GM18507 (cell line): ENCODE results near the gene NDC1.
"Not testable (repeated sequence)": the region's sequence is repeated elsewhere in the genome, so short reads cannot be mapped to it uniquely, and the experiment has no call there.

ENCODE experiments used
- DNase-seq: peaks from one replicate; pipeline ENCODE4 v3.0.0; 2011; ENCODE audit warnings: low read depth; ENCODE audit not compliant: insufficient read length; ENCODE audit errors: extremely low spot score
- FAIRE-seq: peaks from 2 replicates; lab custom pipeline; 2011; peaks lifted over from hg19 to GRCh38; lab: Jason Lieb, UNC

The NDC1 gene

DNA sequence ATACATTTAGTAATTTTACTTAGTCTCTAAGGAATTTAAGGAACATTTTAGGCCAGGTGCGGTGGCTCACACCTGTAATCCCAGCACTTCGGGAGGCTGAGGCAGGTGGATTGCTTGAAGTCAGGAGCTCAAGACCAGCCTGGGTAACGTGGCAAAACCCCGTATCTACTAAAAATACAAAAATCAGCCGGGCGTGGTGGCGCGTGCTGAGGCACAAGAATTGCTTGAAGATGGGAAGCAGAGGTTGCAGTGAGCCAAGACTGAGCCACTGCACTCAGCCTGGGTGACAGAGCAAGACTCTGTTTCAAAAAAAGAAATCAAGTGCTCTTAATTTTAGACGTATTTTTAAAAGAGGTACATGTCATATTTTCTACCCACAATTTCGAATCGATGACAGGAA is 3.3 kb downstream of the NDC1 start:
- FAIRE-seq (peak; percentile 59), DNase-seq (no peak)

DNA sequence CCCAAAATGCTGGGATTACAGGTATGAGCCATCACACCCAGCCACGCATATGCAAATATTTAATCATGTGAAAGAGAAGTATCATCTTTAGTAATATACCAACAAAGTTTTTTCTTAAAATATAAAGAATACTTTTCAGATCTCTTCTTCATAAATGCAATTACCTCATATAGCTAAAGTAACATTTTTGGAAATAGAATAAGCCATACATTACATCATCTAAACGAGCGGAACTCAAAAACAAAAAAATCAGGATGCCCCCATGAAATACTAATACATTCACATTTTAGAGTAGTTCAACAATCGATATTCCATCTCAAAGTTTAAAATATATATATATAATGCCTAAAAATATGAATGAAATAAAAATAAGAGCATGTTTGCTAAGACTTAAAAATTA is 4.7 kb downstream of the NDC1 start:
- no peak for FAIRE-seq
- no peak for DNase-seq

DNA sequence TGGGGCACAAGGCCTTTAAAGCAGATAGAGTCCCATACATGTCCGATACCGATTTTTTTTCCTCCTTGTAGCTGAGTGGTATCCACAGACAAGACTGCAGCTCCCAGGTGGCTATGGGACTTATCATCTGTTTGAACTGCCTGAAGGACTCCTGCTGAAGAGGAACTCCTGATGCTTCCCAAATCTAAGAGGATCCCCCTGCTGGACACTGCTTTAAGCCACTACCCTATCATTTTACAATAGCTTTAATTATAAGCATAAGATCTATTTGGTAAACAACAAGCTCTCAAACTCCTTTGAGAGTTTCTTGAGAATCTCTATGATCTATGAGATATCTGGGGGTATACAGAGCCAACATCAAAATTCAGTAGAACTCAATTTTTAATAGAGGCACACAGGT is 11.7 kb downstream of the NDC1 start:
- no peak for FAIRE-seq
- DNase-seq = no peak

DNA sequence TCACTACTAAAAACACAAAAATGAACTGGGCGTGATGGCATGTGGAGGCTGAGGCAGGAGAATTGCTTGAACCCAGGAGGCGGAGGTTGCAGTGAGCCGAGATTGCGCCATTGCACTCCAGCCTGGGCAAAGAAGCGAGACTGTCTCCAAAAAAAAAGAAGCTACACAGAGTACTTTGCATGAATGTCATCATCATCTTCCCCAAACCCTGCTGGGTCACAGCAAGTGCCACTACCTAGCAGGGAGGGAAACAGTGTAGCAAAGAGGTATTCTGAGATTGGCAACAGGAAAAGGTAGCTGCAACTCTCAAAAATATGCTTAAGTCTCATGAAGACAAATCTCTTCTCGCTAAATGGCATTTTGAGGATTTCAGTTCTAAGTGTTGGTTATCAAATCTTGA is 12.8 kb downstream of the NDC1 start:
- no peak for DNase-seq
- no peak for FAIRE-seq

DNA sequence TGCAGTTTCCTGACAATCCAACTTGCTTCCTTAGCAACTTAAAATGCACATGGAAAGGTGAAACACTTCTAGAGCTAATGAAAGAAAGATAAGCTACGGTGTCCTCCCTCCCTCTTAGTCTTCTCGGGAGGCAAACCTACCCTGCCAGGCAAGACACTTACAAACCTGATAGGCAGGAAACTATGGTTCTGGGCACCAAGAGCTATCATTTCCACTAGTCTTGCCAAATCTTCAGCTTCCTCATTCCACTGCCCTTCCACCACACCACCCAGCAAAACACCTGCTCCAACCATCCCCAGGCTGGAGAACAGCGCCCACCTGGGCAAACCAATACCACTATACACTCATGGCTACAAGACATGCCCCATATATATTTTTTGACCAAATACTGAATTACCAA is 15.2 kb downstream of the NDC1 start:
- FAIRE-seq (no peak), DNase-seq (no peak)

DNA sequence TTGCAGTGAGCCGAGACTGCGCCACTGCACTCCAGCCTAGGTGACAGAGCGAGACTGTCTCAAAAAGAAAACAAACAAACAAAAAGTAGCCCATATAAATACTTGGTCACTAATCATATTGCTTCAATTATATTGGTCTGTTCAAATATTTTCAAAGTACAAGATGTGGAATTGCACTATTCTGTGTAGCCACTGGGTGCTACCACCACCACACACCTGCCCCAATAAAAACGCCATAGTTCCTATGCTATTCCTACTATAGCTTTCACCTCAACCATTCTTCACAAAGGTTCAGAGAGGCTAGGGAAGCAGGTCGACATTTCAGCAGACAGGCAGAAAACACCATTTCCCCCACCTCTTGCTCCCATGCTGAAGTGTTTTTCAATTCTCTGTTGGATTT is 16.7 kb downstream of the NDC1 start:
- FAIRE-seq (peak; percentile 49), DNase-seq (no peak)

DNA sequence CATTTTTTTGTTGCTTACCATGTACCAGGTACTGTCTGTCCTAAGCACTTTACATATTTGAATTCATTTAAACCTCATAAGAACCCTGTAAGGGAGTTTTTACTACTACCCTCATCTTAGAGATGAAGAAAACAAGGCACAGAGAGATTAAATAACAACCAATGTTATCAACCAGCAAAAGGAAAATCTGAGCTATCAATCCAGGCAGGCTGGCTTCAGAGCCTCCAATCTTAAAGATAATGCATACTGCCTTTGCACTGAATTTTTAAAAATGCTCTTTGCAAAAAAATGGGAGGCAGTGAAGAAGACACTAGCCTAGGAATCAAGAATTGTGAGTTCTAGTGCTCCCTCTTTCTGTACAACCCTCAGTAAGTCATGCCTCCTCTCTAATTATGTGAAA is 18.7 kb downstream of the NDC1 start:
- no peak for FAIRE-seq
- DNase-seq = no peak

DNA sequence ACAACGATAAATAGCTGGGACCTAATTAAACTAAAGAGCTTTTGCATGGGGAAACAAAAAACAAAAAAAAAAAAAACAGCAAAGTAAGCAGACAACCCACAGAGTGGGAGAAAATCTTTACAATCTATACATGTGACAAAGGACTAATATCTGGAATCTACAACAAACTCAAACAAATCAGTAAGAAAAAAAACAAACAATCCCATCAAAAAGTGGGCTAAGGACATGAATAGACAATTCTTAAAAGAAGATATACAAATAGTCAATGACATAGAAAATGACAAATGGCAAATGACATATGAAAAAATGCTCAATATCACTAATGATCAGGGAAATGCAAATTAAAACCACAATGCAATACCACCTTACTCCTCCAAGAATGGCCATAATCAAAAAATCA is 21.5 kb downstream of the NDC1 start:
- not testable (repeated sequence) for FAIRE-seq, DNase-seq

DNA sequence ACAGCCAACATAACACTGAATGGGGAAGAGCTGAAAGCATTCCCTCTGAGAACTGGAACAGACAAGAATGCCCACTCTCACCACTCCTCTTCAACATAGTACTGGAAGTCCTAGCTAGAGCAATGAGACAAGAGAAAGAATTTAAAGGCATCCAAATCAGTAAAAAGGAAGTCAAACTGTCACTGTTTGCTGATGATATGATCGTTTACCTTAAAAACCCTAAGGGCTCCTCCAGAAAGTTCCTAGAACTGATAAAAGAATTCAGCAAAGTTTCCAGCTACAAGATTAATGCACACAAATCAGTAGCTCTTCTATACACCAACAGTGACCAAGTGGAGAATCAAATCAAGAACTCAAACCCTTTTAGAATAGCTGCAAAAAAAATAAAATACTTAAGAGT is 22.6 kb downstream of the NDC1 start:
- not testable (repeated sequence) for FAIRE-seq, DNase-seq

DNA sequence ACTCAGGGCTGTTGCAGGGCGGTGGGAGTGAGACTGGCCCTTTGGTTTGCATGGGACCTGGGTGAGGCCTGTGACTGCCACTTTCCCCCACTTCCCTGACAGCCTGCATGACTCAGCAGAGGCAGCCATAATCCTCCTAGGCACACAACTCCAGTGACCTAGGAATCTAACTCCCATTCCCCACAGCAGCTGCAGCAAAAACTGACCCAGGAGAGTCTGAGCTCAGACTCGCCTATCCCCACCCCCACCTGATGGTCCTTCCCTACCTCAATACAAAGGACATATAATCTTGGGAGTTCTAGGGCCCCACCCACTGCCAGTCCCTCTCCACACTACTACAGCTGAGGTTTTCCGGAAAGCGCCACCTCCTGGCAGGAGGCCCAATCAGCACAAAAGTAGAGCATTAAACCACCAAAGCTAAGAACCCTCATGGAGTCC is 26.7 kb downstream of the NDC1 start:
- DNase-seq = no peak
- FAIRE-seq = no peak

DNA sequence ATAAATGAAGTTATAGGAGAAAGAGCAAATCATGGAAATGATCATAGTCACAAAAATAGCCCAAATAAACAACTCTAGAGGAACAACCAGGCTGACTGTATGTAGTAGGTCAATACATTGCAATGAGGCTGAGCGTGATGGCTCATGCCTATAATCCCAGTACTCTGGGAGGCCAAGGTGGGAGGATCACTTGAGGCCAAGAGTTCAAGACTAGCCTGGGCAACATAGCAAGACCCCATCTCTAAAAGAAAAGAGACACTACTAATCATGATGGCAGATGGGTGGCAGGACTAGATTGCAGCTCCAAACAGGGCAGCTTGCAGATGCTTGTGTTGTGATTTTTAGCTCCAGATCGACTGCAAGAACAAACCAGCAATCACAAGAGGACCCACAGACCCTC is 27.6 kb downstream of the NDC1 start:
- FAIRE-seq (no peak), DNase-seq (no peak)

DNA sequence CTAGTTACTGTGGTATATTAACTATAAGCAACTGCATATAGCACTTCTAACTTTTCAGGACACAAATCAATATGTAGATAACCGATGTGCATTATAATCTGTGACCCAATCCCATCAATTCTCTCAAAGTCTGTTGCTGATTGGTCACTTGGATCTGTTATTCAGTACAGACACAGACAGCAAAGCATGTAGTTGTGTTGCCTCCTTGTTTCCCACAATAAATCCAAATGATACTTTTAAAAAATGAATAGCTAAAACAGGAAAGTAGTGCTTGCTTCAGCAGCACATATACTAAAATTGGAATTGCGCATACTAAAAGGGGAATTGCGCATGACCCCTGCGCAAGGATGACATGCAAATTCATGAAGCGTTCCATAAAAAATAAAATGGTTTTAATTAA is 28.1 kb downstream of the NDC1 start:
- DNase-seq = no peak
- FAIRE-seq = no peak

DNA sequence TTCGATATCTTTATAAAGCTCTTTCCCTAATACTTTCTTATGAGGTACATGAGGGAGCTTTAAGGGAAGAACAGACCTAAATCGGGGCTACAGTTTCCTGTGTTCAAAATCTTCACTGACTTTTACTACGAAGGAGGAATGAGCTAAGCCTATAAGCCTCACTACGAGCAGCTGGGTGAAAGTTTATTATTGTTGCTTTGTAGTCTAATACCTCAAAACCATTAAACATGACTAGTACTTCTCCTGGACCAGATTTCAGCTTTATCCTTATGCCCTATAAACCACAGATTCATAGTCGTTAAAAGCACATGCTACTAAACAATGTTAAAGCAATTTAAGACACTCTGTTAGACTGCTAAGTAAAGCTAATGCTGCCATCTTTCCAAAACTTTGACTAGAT is 30.2 kb downstream of the NDC1 start:
- no peak for DNase-seq
- FAIRE-seq = no peak

DNA sequence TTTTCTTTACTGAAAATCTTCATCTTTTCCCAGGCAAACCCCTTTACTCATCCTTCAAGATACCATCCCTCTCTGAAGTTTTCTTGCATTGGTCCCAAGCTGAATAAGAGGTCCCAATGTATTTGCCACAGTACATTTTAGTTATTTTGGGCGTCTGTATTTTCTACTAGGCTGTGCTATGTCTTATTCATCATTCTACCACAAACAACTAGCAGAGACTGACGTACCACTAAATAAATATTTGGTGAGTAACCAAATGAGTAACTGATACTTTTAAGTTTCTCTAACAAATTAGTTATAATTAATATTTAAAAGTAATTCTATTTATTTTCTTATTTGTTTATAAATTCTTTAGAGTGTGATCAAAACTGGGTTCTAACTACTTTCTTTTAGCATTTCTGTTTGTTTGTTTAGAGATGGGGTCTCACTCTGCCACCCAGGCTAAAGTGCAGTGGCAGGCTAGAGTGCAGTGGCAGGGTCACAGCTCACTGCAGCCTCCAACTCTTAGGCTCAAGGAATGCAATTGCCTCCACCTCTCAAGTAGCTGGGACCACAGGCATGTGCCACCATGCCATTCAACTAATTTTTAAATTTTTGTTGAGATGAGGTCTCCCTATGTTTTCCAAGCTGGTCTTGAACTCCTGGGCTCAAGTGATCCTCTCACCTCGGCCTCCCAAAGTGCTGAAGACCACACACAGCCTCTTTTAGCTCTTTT is 33.1 kb downstream of the NDC1 start:
- DNase-seq = no peak
- FAIRE-seq = no peak

DNA sequence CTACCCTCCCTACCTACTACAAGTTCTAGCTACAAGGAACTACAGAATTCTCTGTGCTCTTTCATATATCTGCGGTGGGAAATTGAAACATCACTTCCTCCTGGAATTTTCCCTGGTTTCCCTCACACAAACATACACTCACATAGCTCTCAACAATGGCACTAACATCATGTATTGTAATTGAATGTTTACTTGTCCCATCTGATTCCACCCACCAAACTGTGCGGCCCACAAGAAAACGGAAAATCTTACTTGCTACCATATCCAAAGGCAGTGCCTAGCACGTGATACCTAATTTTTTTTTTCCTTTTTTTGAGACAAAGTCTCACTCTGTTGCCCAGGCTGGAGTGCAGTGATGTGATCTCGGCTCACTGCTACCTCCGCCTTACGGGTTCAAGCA is 33.9 kb downstream of the NDC1 start:
- DNase-seq (no peak), FAIRE-seq (no peak)

DNA sequence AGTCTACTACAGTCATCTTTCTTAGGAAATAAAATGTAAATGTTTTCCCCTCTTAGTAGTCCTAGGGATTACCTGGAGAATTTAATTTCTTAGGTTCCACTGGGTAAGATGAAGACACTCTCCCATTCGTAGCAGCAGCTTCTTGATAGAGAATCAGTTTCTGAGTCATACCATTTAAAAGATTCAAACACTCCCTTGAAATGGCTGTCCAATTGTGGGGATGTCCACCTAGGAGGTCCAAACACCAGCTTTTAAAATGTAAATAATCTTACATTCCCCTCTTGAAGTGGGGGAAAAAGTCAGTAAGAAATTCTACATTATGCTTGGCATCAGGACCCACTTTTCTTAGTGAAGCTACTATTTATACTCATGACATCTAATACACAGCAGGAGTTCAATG is 37.5 kb downstream of the NDC1 start:
- no peak for DNase-seq
- FAIRE-seq = no peak

DNA sequence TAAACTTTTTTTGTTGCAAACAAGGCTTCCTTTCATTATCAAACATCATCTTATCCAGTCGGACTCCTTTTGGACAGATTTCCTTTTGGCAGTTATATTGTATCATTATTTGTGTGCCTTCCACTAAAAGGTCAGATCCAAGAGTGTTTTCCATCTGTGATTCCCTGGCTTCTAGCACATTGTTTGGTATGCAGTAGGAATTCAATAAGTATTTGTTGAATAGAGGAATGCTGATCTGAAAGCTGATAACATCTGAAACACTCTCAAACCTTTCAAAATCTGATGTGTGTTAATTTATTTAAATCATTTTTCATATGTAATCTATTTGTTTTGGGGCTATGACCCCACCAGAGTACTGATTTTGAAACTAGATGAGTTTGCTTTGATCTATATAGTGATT is 39.0 kb downstream of the NDC1 start:
- DNase-seq = no peak
- FAIRE-seq = no peak

DNA sequence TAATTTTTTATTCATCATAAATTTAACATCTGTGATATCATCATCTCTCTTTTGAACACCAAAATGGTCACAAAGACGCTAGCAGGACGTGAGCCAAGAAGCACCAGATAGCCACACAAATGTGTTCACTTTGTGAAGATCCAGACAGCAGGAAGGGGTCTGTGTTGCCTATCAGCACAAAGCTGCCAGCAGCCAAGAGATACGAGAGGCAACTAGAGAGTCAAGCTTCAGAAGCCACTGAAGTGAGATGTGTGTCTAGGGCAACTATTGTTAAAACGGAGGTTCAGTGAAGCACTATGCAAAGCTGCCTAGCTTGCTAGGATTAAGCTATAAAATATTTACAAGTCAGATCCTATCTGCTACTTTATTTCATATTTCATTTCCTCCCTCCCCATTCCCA is 45.3 kb downstream of the NDC1 start:
- DNase-seq = no peak
- no peak for FAIRE-seq

DNA sequence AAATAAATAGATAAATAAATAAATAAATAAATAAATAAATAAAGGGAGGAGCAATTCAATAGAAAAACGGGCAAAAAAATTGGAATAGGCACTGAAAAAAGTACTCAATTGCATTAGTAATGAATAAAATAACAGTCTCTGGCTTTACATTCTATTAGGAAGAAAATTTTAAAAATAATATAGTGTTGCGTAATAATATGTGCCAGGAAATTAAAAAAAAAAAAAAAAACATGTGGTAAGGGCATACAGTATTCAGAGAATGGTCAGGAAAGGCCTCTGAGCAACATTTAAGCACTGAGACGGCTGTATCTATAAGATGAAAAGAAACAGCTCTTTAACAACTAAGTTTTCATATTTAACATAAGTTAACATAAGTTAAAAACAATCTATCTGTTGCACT is 50.4 kb downstream of the NDC1 start:
- no peak for FAIRE-seq
- no peak for DNase-seq

DNA sequence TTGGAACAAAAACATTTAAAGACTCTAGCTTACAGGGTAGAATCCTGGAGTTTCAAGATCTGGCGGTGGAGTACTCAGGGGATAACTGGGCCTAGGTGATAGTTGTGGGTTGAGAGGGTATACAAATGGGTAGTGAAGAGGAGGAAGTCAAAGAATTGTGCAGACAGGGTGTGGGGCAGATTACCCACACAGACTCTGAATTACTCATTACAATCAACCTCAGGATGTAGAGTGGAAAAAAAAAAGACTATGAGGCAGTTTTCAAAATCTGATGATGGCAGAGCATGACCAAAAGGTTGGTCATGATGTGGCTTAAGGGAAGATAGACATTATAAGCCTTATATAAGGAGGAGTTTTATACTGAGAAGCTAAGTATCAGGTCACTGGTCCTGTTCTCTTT is 55.0 kb downstream of the NDC1 start:
- DNase-seq (no peak), FAIRE-seq (no peak)

DNA sequence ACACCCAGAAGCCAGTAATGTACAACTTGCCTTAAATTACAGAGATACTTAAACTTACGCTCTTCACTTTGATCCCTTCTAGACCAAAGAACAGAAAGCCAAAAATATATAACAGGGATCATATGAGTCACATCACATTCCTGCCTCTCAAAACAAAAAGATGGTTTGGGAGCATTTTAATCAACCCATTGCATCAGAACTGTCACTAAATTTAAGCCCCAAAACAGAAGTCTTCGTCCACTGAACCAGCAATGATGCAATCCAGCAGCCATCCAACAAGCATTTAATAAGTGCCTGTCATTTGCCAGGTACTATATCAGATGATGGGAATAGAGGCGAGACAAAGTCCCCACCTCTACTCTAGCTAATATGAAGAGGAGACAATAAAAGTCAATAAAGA is 56.4 kb downstream of the NDC1 start:
- DNase-seq (no peak), FAIRE-seq (no peak)

DNA sequence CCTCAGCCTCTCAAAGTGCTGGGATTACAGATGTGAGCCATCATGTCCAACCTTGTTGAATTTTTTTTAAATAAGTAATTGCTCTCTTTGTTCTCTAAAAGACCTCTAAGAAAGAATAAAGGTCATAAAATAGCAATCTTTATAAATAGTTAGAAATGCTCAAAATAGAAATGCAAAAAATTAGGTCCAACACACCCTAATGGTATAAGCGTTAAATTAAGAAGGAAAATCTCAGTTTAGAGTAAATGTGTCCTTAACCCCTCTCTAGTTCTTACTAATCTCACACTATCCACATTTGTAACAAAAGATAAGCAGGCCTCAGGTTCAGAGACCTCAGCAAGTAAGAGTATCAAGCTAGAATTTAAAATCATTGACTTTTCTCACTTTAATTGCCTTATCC is 60.8 kb downstream of the NDC1 start:
- DNase-seq (no peak), FAIRE-seq (no peak)
